CD4-positive, alpha-beta T cell treated with Interleukin-4 for 4 hours (primary cell): Measurements from ENCODE around the gene TSTD2.
"Not testable (repeated sequence)": the region's sequence is repeated elsewhere in the genome, so short reads cannot be mapped to it uniquely, and the experiment has no call there.

ENCODE experiments used
- DNase-seq: peaks from one replicate; pipeline ENCODE4 v3.0.0-alpha.2; 2020

The TSTD2 gene

DNA sequence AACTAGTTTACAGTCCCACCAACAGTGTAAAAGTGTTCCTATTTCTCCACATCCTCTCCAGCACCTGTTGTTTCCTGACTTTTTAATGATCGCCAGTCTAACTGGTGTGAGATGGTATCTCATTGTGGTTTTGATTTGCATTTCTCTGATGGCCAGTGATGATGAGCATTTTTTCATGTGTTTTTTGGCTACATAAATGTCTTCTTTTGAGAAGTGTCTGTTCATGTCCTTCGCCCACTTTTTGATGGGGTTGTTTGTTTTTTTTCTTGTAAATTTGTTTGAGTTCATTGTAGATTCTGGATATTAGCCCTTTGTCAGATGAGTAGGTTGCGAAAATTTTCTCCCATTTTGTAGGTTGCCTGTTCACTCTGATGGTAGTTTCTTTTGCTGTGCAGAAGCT, 51.6 kb downstream of the TSTD2 start:
- DNase-seq: not testable (repeated sequence)

DNA sequence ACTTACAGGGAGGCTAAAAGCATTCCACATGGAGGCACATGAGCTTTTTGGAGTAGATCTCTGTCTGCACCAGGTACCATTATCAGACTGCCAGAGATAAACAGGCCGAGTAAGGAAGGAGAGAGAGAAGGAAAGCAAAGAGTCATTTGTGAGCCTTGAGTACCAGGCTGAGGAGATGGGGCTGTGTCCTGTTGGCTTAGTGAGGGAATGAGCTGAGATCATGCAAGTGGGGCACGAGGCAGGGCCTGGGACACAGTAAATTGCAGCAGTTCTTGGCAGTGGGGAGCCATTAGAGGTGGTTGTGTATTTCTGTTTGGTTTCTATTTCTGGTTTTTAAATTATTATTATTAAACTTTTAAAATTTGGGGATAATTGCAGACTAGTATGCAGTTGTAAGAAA, 53.3 kb downstream of the TSTD2 start:
- DNase-seq: no peak

DNA sequence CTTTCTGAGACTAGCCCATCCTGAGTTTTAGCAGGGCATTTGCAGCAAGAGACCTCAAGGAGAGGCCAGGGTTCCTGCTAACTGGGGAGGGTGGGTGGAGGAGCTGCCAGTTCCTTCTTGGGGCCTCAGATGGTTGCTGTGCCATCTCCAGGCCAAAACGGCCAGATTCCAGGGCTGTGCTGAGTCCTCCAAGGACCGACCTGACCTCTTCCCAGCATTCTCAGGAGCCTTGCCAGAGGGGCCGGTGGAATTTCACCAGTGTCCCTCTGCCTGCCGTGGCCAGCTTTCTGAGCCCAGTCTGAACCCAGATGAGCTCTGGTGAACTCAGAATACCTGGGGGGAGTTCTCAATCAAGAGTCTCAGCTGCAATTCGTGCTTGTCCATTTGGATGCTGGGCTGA, 54.3 kb downstream of the TSTD2 start:
- no peak for DNase-seq

DNA sequence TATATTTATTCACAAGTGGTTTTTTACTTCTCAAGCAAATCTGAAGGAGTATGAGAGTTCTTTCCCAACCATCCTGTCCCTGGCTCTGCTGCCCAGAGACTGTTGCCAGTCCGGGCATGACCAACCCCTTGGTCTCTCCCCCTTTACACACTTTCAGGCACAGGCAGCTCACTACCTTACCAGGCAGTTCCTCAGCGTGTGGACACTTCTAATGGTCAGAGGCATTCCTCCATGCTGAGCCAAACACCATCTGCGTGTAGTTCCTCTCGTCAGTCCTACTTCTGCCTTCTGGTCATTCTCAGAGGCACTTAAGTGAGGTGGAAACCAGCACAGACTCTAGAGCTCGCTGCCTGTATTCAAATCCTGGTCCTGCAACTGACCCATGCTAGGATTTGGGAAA, 56.1 kb downstream of the TSTD2 start:
- no peak for DNase-seq

DNA sequence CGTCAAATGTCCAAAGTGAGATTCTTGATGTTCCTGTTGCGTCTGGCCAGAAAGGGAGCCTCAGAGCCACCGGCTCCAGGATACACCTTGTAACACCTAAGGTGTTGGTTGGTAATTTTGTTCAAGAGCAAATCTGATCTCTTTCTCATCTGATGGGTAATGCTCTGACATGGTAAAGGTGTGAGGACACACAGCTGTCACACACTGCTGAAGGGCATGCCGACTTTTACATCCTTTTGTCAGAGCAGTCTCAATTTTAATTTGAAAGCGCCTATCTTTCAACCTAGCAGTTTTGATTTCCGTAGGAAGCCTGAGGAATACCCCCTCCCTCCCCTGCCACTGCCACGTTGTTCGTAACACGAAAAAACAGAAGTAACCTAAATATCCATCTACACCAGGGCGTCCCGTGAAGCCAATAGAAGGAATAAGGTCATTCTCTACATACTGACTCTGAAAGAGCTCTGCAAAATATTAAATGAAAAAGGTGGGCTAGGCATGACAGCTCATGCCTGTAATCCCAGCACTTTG, 57.4 kb downstream of the TSTD2 start:
- DNase-seq: no peak

DNA sequence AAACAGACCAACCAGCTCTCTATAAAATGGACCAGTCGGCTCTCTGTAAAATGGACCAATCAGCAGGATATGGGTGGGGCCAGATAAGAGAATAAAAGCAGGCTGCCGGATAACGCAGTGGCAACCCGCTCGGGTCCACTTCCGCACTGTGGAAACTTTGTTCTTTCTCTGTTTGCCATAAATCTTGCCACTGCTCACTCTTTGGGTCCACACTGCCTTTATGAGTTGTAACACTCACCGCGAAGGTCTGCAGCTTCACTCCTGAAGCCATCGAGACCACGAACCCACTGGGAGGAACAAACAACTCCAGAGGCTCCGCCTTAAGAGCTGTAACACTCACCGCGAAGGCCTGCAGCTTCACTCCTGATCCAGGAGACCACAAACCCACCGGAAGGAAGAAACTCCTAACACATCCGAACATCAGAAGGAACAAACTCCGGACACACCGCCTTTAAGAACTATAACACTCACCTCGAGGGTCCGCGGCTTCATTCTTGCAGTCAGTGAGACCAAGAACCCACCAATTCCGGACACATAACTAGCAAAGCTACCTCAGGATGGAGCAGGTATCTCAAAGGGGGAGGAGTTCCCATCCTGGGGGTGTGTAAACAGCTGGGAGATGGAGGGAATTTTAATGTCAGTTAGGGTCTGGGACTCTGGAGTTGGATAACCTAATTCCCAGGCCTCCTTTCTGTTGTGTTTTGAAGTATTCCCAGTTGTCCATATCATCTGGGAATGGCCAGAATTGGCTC, 58.1 kb downstream of the TSTD2 start:
- DNase-seq: peak; percentile 11

DNA sequence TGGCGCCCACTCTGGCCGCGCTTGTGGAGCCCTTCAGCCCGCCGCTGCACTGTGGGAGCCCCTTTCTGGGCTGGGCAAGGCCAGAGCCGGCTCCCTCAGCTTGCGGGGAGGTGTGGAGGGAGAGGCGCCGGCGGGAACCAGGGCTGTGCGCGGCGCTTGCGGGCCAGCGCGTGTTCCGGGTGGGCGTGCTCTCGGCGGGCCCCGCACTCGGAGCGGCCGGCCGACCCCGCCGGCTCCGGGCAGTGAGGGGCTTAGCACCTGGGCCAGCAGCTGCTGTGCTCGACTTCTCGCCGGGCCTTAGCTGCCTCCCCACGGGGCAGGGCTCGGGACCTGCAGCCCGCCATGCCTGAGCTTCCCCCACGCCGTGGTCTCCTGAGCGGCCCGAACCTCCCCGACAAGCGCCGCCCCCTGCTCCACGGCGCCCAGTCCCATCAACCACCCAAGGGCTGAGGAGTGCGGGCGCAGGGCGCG, 59.0 kb downstream of the TSTD2 start:
- DNase-seq: not testable (repeated sequence)

DNA sequence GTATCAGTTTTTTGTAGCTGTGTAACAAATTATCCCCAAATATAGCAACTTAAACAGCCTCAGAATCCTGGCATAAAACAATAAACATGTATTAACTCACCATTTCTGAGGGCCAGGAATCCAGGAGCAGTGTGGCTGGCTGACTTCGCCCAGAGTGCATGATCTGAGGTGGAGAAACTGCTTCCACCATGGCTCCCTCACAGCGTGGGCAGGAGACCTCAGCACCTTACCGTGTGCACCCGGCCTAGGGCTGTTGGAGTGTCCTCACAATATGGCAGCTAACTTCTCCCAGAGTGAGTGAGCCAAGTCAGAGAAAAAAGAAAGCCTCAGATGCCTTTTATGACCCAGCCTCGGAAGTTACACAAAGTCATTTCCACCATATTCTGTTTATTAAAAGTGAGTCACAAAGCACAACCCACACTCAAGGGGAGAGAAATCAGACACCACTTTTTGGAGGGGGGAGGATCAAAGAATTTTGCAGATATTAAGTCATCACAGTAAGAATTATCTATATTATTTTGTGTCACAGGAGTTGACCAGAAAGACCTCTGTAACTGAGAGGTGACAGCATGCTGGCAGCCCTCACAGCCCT, 59.6 kb downstream of the TSTD2 start:
- DNase-seq: no peak

DNA sequence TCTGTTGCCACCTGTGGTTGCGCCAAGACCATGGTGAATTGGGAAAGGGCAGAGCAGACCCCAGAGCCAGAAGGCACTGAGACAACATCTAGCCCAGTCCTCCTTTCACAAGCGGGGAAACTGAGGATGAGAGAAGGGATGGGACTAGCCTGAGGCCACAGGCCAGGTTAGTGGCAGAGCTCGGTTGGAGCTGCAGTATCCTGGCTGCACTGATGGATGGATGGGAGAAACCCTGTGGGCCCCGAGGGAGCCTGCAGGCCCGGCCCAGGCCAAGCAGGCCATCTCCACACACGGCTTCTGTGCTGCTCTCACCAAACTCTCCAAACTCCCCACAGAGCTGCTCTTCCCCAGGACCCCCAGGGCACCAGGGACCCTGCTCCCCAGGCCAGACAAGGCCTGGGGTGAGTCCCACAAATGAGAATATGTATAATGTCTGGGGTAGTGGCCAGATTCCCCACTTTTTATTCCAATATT, 60.2 kb downstream of the TSTD2 start:
- no peak for DNase-seq

DNA sequence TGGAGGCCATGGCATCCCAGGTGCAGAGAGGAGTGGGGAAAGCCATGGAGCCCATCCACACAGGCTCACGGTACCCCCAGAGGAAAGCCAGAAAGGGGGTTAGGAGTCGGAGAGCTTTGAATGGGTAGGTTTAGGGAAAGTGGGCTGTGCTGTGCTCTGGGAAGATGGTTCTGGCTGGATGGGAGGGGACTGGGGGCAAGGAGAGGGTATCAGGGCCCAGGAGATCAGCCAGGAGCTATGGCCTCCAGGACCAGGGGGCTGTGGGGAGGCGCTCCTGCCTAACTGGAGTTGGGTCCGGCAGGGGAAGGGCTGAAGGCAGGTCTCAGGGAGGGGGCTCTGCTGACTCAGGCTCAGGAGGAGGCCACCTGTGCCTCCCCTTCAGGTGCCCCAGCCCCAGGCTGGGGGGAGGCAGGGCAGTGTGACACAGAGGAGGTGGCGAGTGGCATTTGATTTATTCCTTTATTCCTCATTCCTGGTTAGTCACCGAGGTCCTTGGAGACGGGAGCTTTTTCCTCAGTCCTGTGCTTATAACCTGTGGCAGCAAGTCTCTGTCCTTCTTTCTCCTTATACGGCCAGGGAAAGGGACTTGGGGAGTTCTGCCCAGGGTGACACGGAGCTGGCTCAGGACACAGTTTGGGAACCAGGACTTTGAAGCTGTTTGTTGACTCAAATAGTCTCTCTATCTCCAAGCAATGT, 60.8 kb downstream of the TSTD2 start:
- no peak for DNase-seq

DNA sequence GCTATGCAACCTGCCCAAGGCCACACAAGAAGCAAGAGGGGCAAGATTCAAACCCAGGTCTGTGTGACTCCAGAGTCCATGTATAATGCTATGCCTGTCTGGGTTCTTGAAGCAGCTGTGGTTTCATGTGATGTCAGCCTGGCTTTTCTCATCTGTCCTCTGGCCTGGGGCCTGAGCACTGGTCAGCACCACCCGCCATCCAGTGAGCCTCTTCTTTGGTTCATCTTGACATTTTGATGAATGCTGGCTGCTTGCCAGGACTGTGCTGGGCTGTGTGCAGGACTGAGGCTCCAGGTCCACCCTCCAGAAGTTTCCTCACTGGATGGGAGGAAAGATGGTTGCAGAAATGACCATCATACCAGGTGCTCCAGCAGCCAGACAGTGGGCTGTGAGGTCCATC, 61.5 kb downstream of the TSTD2 start:
- no peak for DNase-seq

DNA sequence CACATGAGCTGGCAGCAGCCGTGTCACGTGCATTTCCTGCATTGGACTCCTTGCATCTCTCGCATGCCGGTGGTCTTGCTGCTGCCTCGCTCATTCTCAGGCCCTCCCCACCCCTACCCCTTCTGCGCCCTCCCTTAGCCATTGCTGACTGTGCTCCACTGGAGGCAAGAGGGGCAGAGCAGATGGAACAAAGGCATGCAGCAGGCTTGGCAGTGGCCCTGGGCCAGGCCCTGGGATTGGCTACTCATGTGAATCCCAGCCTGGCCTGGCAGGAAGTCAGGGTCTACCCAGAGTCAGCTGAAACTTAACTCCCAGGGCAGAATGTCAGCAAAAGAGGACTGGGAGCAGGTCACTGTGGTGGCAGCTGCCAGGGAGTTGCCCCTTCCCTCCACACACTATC, 62.3 kb downstream of the TSTD2 start:
- DNase-seq: no peak

DNA sequence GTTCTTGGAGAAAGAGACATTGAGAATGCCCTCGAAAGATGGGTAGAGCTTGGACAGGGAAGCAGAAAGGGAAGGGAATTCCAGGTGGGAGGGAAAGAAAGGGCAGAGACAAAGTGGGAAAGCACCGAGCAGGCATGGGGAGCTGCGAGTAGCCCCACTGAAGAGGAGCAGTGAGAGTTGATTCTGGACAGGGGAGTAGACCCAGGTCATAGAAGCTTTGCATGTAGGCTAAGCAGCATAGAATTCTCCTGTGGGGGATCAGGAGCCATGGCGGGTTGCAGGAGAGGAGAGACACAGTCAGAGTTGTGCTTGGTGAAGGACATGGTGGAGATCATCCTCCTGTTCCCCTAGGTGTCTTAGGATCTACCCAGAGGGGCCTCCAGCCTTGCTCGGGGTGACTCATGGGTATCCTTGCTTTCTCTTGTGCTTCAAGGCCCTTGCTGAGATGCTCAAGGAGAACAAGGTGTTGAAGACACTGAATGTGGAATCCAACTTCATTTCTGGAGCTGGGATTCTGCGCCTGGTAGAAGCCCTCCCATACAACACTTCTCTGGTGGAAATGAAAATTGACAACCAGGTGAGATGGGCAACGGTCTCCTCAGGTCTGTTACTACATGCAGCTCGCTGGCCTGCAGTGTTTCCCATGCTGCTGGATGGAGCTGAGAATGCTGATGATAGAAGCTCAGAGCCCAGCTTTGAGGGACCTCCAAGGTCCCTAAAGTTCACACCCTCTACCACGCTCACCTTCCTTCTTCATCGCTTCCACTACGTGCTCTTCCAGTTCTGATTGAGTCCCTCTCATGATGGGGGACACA, 64.5 kb downstream of the TSTD2 start:
- no peak for DNase-seq

DNA sequence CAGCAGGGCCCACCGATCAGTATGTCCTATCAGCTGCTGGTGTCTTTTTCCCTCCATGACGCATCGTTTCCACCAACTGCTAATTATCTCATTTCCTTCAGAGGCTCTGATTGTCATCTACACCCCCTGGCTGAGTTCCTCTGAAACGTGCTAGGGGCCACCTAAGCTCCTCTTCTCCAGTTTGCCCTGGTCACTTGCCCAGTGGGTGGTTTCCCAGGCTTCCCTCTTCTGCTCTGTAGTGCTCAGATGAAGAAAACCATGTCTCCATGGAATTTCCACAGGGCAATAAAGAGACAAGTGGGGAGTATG, 65.3 kb downstream of the TSTD2 start:
- DNase-seq: no peak

DNA sequence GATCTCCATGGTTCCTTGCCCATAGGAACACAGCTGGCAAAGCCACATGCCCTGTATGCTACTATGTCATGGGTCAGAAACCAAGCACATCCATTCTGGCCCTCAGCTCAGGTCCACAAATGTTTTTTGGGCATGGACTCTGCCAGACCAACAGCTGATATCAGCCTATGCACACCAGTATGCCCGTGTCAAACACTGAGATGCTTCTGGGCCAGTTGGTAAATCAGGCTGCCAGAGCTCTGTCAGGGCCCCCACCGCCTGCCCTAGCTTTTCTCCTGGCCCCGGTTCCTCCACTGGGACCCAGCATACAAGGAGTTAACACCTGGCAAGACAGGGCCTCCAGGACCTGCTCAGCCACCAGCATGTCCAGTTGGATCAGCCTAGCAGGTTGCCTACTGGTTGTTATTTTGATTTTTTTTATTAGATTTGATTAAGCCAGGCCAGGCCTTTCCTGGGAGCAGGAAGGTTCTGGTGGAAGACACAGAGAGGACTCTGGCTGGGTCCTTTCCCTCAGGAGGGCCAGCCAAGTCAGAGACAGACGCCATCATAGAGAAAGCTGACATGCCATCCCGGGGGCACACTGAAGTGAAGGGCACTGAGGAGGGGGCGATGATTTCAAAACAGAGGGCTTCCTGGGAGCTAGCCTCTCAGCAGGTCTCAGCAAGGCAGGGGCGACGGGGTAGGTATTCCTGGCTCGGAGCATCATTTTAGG, 65.8 kb downstream of the TSTD2 start:
- DNase-seq: no peak

DNA sequence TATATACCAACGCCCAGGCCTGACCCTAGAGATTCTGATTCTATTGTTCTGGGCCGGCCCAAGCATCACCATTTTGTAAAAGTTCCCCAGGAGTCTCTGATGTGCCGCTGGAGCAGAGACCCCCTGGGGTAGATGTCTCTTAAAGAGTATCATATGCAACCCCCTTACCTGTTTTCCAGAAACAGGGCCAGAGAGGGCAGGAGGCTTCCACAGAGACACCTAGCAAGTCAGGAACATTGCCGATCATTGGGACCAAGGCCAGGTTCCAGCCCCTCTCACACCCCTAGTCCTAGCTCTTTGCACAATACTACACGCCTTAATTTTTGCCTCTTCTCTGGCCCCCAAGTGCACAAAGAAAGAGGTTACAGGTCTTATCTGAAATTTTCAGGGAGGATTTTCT, 67.9 kb downstream of the TSTD2 start:
- no peak for DNase-seq

DNA sequence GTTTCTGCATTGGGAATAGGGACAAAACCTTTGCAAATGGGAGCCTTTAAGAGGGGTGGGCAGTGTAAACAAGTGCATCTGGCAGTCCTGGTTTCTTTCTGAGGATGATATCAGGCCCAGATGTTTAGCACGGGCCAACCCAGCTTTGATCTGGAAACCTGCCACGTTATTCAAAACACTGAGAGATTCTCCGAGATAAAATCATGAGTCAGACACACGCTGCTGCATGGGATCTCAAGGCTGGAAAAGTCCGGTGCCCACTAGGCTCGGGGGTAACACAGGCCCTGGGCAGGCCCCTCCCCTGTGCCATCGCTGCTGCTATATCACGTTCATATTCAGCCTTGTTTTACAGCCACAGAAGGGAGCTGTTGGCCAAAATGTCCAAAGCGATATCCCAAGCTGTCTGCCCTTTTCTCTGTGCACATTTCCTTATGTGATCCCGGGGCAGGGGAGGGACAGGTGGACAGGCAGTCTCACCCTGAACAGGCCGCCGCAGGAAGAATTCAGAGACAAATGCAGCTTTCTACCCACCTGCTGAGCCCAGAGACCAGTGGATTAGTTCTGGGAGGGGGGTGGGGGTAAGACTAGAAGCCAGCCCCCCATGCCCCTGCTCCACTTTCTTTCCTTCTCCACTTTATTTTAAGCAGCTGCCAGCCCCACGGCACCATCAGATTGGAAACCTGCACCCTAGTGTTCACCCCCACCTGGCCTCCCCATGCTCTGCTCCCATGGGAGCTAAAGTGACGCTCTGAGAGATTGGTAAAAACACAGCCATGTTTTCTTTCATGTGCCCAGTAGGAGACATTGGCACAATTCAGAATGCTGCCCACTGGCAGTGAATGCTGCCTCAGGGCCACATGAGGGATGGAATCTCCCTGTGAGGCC, 68.6 kb downstream of the TSTD2 start:
- no peak for DNase-seq

DNA sequence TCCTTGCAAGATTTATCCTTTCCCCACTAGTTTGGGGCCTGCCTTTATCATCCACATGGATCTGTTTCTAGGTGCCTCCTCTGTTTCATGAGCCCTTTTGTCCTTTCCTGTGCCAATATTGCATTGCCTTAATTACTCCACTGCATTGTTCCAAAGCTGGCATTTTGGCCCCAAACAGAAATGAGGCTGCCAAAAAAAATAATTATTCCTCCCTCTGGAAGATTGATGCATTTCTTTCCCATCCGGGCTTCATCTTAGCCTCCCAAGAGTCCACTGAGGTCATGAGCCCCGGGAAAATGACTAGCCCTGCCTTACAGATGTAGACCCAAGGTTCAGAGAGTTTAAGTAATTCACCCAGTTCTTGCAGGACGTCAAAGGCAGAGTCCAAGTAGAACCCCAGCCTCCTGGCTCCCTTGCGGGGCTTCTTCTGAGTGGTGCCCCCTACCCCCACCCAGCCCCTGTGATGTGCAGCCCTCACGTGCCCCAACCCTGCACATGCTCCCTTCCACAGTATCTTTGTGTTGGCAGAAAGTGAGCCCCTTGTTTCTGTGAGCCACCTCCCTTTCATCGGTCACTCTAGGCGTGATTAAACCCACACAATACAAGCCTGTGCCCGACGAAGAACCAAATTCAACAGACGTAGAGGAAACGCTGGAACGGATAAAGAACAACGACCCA, 69.6 kb downstream of the TSTD2 start:
- no peak for DNase-seq

DNA sequence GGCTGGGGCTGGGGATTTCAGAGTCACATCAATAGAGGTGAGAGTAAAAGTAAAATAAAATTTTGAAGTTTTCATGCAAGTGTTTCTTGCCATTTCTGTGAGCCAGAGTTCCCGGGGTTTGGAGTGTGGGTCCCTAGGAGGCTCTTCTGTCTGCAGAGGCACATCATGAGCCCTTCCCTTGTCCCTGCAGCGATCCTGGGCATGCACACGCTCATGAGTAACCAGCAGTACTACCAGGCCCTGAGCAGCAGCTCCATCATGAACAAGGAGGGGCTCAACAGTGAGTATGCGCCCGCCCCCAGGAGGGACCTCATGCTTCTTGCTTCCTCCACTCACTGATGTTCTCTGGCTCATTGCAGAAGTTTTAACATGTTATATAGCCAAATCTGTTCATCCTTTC, 70.6 kb downstream of the TSTD2 start:
- DNase-seq: no peak

DNA sequence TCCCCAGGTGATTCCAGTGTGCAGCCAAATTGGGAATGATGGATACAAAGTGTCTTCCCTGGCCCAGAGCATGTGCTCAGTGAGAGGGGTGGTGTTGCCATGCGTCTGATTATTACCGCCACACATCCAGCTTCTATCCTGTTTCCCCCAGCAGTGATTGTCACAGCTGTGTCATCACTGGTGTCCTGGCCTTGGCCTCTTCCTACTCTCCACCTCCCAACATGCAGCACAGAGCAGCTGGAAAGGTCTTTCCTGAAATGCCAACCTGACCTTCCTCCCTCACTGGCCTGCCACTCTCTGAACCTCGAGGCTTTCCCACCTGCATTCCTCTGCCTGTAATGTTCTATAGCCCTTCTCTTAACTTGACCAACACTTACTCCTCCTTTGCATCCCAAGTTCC, 71.7 kb downstream of the TSTD2 start:
- no peak for DNase-seq

DNA sequence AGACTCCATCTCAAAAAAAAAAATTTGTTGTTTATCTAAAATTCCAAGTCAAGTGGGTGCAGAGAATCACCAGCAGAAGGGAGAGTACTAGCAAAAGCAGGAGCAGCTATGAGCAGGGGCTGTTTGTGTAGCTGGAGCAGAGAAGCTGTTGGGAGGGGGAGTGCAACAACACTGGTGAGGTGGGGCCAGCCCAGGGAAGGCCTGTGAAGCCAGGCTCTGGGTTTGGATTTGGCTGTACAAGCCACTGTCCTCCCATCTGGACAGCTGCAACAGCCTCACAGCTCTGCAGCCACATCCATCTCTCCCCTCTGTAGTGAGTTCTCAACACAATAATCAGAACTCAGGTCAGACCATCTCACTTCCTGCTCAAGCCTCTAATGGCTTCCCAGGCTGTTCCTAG, 72.3 kb downstream of the TSTD2 start:
- no peak for DNase-seq
